Naive thymus-derived CD4-positive, alpha-beta T cell (primary cell): Measurements from ENCODE around the gene NDUFAF4. TPM values are rescaled to one million over a fixed set of nuclear protein-coding genes. Genes with fewer than 3 reads are reported as not detected.

Experiments used
- ATAC-seq: fragments of 150-1000 bp; cut with Tn5 transposase; 2 replicates; pipeline ENCODE4 v1.10.0; 2021; ENCODE audit warnings: mild to moderate bottlenecking, moderate library complexity
- CTCF ChIA-PET: fragments of 350-600 bp; sonication (Branson Sonifier 250); formaldehyde crosslinking; loops from one replicate; lab custom pipeline; 2021; ENCODE audit warnings: antibody characterized with exemption; lab: Charles Lee
- POLR2A ChIA-PET: fragments of 350-600 bp; sonication (Branson Sonifier 250); formaldehyde crosslinking; loops from one replicate; lab custom pipeline; 2021; ENCODE audit warnings: antibody characterized with exemption, inconsistent platforms; lab: Charles Lee
- DNase-seq, 9 donors: peaks; one replicate each; pipeline versions ENCODE4 v3.0.0 to v3.0.0-alpha.2; 2020 to 2022; ENCODE audit warnings: mixed read lengths in 1 of 9
- H3K27ac ChIP-seq: one replicate; pipeline ENCODE4 v1.7.0; 2013; ENCODE audit warnings: mild to moderate bottlenecking, low read depth, low read length, moderate library complexity
- H3K27me3 ChIP-seq, 2 donors: one replicate each; pipeline ENCODE4 v1.7.0; 2013; ENCODE audit warnings: low read length in 2 of 2, mild to moderate bottlenecking in 2 of 2, moderate library complexity in 2 of 2; ENCODE audit not compliant: control insufficient read depth in 2 of 2, insufficient read depth in 2 of 2
- H3K36me3 ChIP-seq, 3 experiments: 1 replicate in 2 of 3; 2 replicates in 1 of 3; pipeline ENCODE4 v1.7.0; 2013; ENCODE audit warnings: low read length in 3 of 3, mild to moderate bottlenecking in 3 of 3, moderate library complexity in 1 of 3; ENCODE audit not compliant: insufficient read depth in 3 of 3, control insufficient read depth in 2 of 3
- H3K4me1 ChIP-seq, 2 donors: one replicate each; pipeline ENCODE4 v1.7.0; 2013; ENCODE audit warnings: low read length in 2 of 2, mild to moderate bottlenecking in 2 of 2, moderate library complexity in 1 of 2; ENCODE audit not compliant: control insufficient read depth in 2 of 2, insufficient read depth in 2 of 2
- H3K4me3 ChIP-seq: 2 replicates; pipeline ENCODE4 v1.7.0; 2013; ENCODE audit warnings: mild to moderate bottlenecking, low read length
- H3K9me3 ChIP-seq, 3 experiments: 1 replicate in 2 of 3; 2 replicates in 1 of 3; pipeline ENCODE4 v1.7.0; 2013; ENCODE audit warnings: low read length in 3 of 3; ENCODE audit not compliant: control insufficient read depth in 2 of 3
- H3K27ac Mint-ChIP-seq, 9 donors: one replicate each; pipeline ENCODE4 v1.8.0; 2020 to 2022; ENCODE audit warnings: mixed read lengths in 9 of 9, mild to moderate bottlenecking in 8 of 9, moderate library complexity in 5 of 9, inconsistent platforms in 2 of 9
- H3K27me3 Mint-ChIP-seq, 5 donors: one replicate each; pipeline ENCODE4 v1.8.0; 2021 to 2022; ENCODE audit warnings: mixed read lengths in 5 of 5, mild to moderate bottlenecking in 1 of 5
- H3K36me3 Mint-ChIP-seq, 5 donors: one replicate each; pipeline ENCODE4 v1.8.0; 2020 to 2022; ENCODE audit warnings: mixed read lengths in 5 of 5, mild to moderate bottlenecking in 3 of 5, inconsistent platforms in 1 of 5
- H3K4me1 Mint-ChIP-seq, 7 donors: one replicate each; pipeline ENCODE4 v1.8.0; 2020 to 2022; ENCODE audit warnings: mixed read lengths in 7 of 7, mild to moderate bottlenecking in 3 of 7, inconsistent platforms in 1 of 7
- H3K4me3 Mint-ChIP-seq, 10 donors: one replicate each; pipeline ENCODE4 v1.8.0; 2020 to 2022; ENCODE audit warnings: mild to moderate bottlenecking in 10 of 10, mixed read lengths in 10 of 10, moderate library complexity in 6 of 10, inconsistent platforms in 2 of 10
- H3K9me3 Mint-ChIP-seq, 11 donors: one replicate each; pipeline ENCODE4 v1.8.0; 2020 to 2022; ENCODE audit warnings: mixed read lengths in 11 of 11, mild to moderate bottlenecking in 4 of 11, inconsistent platforms in 1 of 11, moderate library complexity in 1 of 11
- intact Hi-C, 2 donors: fragments of 100-400 bp; cut with micrococcal nuclease; formaldehyde crosslinking; loops; one replicate each; pipeline ENCODE4 v1.15.1; 2023
- polyA plus RNA-seq, 2 donors: library from polyadenylated mRNA; unstranded; fragments of 300-500 nt; fragmentation: Illumina TruSeq; gene quantifications; one replicate each; pipeline ENCODE4 v1.2.3, GENCODE V29; 2021
- total RNA-seq, 6 experiments: library from RNA in 5 of 6; stranded (reverse) in 5 of 6; gene quantifications; 1 replicate in 5 of 6; 2 replicates in 1 of 6; pipeline ENCODE4 v1.2.3 and lab custom pipeline; 2021 to 2026

The NDUFAF4 gene
- total RNA-seq (10 to 100 TPM; 25.1 to 34.2 (median 28.4) TPM), polyA plus RNA-seq (10 to 100 TPM; 65.6 to 75.6 TPM), total RNA-seq (lab: John Stamatoyannopoulos, UW) (10.5 reads per million, percentile 37 among the genes with 10 or more reads in this experiment)

GRCh38 chr6:96897396-96898240 is at the start of gene NDUFAF4:
TSS of gene NDUFAF4 (minus strand) at chr6:96897891. CDS start at chr6:96897801, 90 bp downstream.
- CTCF ChIA-PET, result interaction anchor here (0.6 to 2.1 kb wide), 5 partner anchors 10 to 162 kb away, joined by 3 to 7 read pairs (median 3); partner anchors contain the start of gene KLHL32
- Histone ChIP-seq H3K36me3 (peaks cover 2 to 25% (median 5%) of the 10 kb centered on the region in 3 experiments), H3K9me3 (no peaks in the 10 kb centered on the region), H3K4me1 (peaks cover 18 to 20% of the 10 kb centered on the region in 2 donors), H3K4me3 (peak within 1 kb of the TSS; percentile 88), H3K27me3 (no peaks in the 10 kb centered on the region), H3K27ac (peak within 1 kb of the TSS; percentile 95)
- intact Hi-C loops, result loop anchor here (1.0 to 5.0 kb wide), 14 partner anchors 12 to 1321 kb away; partner anchors contain the start of genes GPR63 (in 2 of the 2), KLHL32 (in 2 of the 2), MANEA (in 2 of the 2) and MMS22L (in 2 of the 2)
- H3K4me1 Mint-ChIP-seq, result peaks cover 17 to 48% (median 39%) of the 10 kb centered on the region in 7 donors
- peak within 1 kb of the TSS; percentile 56 to 99 (median 88) for H3K27ac Mint-ChIP-seq
- peak; percentile 92 to 97 (median 94) for DNase-seq
- H3K4me3 Mint-ChIP-seq, result peak within 1 kb of the TSS; percentile 85 to 99 (median 91)
- POLR2A ChIA-PET, result interaction anchor here (0.9 to 4.4 kb wide), 5 partner anchors 9 to 29 kb away, joined by 3 to 30 read pairs (median 5); partner anchors contain the start of gene KLHL32
- peaks cover 0 to 14% (median 12%) of the 10 kb centered on the region in 5 donors for H3K27me3 Mint-ChIP-seq
- H3K9me3 Mint-ChIP-seq, result peaks cover 0 to 2% (median 0%) of the 10 kb centered on the region in 11 donors
- ATAC-seq, result peak; percentile 98
- H3K36me3 Mint-ChIP-seq, result peaks cover 0 to 6% (median 3%) of the 10 kb centered on the region in 5 donors

GRCh38 chr6:96947055-96947454 is 49.4 kb upstream of the NDUFAF4 start:
- ATAC-seq, result peak; percentile 66

GRCh38 chr6:96943555-96944215 is 46.0 kb upstream of the NDUFAF4 start:
- ChIA-PET CTCF (no interaction called here), POLR2A (no interaction called here)
- Mint-ChIP-seq H3K27me3 (no peaks in the 10 kb centered on the region), H3K4me1 (peaks cover 0 to 9% (median 4%) of the 10 kb centered on the region in 7 donors), H3K4me3 (no peak overlapping the region), H3K9me3 (peaks cover 0 to 4% (median 0%) of the 10 kb centered on the region in 11 donors), H3K27ac (no peak overlapping the region), H3K36me3 (peaks cover 0 to 13% (median 4%) of the 10 kb centered on the region in 5 donors)
- ATAC-seq, result no peak
- Histone ChIP-seq H3K4me1 (no peaks in the 10 kb centered on the region), H3K36me3 (no peaks in the 10 kb centered on the region), H3K27me3 (no peaks in the 10 kb centered on the region), H3K27ac (no peak overlapping the region), H3K4me3 (no peak overlapping the region), H3K9me3 (no peaks in the 10 kb centered on the region)
- intact Hi-C loops, result no loop called here
- DNase-seq, result no peak

More at GRCh38 chr6:96947055-96947454, 49.4 kb upstream of the NDUFAF4 start:
- Histone ChIP-seq H3K27me3 (no peaks in the 10 kb centered on the region), H3K4me1 (no peaks in the 10 kb centered on the region), H3K36me3 (no peaks in the 10 kb centered on the region), H3K9me3 (no peaks in the 10 kb centered on the region), H3K27ac (no peak overlapping the region), H3K4me3 (no peak overlapping the region)
- intact Hi-C loops, result no loop called here
- H3K4me3 Mint-ChIP-seq, result no peak overlapping the region
- peaks cover 0 to 4% (median 0%) of the 10 kb centered on the region in 11 donors for H3K9me3 Mint-ChIP-seq
- H3K36me3 Mint-ChIP-seq, result peaks cover 0 to 12% (median 0%) of the 10 kb centered on the region in 5 donors
- ChIA-PET CTCF (no interaction called here), POLR2A (no interaction called here)
- no peaks in the 10 kb centered on the region for H3K27me3 Mint-ChIP-seq
- peak overlapping the region in 1 of 9 donors; percentile 54 for H3K27ac Mint-ChIP-seq
- peaks cover 0 to 7% (median 0%) of the 10 kb centered on the region in 7 donors for H3K4me1 Mint-ChIP-seq
- no peak for DNase-seq

GRCh38 chr6:96942676-96943075 is 45.0 kb upstream of the NDUFAF4 start:
- no peak overlapping the region for H3K27ac ChIP-seq
- Mint-ChIP-seq H3K4me3 (no peak overlapping the region), H3K27ac (peak overlapping the region in 1 of 9 donors; percentile 5), H3K9me3 (peaks cover 0 to 4% (median 0%) of the 10 kb centered on the region in 11 donors), H3K4me1 (peaks cover 0 to 9% (median 4%) of the 10 kb centered on the region in 7 donors), H3K27me3 (no peaks in the 10 kb centered on the region), H3K36me3 (peaks cover 0 to 16% (median 0%) of the 10 kb centered on the region in 5 donors)
- no peaks in the 10 kb centered on the region for H3K27me3 ChIP-seq
- ChIA-PET CTCF (no interaction called here), POLR2A (interaction anchor here (1.1 kb wide), 1 partner anchor 17 kb away, joined by 5 read pairs; no protein-coding TSS in a partner anchor)
- no peaks in the 10 kb centered on the region for H3K4me1 ChIP-seq
- no peak for DNase-seq
- H3K36me3 ChIP-seq, result no peaks in the 10 kb centered on the region
- no peaks in the 10 kb centered on the region for H3K9me3 ChIP-seq
- ATAC-seq, result no peak
- H3K4me3 ChIP-seq, result no peak overlapping the region
- intact Hi-C loops, result no loop called here

GRCh38 chr6:96940322-96940721 is 42.6 kb upstream of the NDUFAF4 start:
- Mint-ChIP-seq H3K27me3 (no peaks in the 10 kb centered on the region), H3K36me3 (peaks cover 0 to 28% (median 0%) of the 10 kb centered on the region in 5 donors), H3K4me1 (peaks cover 0 to 9% (median 0%) of the 10 kb centered on the region in 7 donors), H3K27ac (no peak overlapping the region), H3K9me3 (peaks cover 0 to 2% (median 0%) of the 10 kb centered on the region in 11 donors), H3K4me3 (no peak overlapping the region)
- POLR2A ChIA-PET, result interaction anchor here (1.2 kb wide), 1 partner anchor 12 kb away, joined by 3 read pairs; no protein-coding TSS in a partner anchor
- no peaks in the 10 kb centered on the region for H3K27me3 ChIP-seq
- no peaks in the 10 kb centered on the region for H3K9me3 ChIP-seq
- no peak overlapping the region for H3K4me3 ChIP-seq
- no peak overlapping the region for H3K27ac ChIP-seq
- DNase-seq, result no peak
- intact Hi-C loops, result no loop called here
- H3K4me1 ChIP-seq, result no peaks in the 10 kb centered on the region
- no peaks in the 10 kb centered on the region for H3K36me3 ChIP-seq
- ATAC-seq, result no peak
- CTCF ChIA-PET, result no interaction called here
